A549 (cell line): ENCODE measurements around the gene LRSAM1.

ENCODE experiments used
- ESRRA ChIP-seq: fragments of 150-350 bp; IDR thresholded peaks from 2 replicates; pipeline ENCODE4 v1.6.1; 2014; ENCODE audit warnings: mild to moderate bottlenecking, low read length, borderline replicate concordance
- RCOR1 ChIP-seq: fragments of 150-350 bp; IDR thresholded peaks from 2 replicates; pipeline ENCODE4 v1.6.1; 2014; ENCODE audit warnings: antibody characterized with exemption, low read length, low read depth
- TF ChIP-seq, protein P1 (sequence below): fragments of >200 bp; sonication (Bioruptor Twin); formaldehyde crosslinking; IDR thresholded peaks from 3 replicates; pipeline ENCODE4 v1.5.1; 2016

DNA sequence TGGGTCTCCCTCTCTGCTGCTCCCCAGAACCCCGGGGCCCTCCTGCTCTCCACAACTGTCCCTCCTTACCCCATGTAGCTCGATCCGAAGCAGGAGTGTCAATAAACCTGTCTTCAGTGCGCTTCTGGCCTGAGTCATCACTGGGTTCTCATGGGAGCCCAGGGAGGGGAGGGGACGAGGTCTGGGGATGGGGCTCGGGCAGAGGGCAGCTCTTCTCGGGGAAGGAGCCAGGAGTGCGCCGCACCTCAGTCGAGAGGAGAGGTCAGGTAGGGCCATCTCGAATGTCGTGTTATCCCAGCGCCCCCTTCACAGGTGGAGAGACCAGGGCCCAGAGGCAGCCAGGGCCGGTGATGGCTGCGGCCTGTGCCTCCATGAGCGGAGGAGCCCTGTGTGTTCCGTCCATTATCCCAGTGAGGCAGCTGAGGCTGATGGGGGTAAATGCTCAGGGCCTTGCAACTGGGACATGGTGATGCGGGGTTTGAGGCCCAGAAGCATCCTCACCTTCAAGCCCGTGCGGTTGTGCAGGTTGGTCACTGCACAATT is 52.1 kb downstream of the LRSAM1 start:
- TF ChIP-seq ESRRA (no peak), RCOR1 (no peak)
- TF ChIP-seq, protein P1, sequence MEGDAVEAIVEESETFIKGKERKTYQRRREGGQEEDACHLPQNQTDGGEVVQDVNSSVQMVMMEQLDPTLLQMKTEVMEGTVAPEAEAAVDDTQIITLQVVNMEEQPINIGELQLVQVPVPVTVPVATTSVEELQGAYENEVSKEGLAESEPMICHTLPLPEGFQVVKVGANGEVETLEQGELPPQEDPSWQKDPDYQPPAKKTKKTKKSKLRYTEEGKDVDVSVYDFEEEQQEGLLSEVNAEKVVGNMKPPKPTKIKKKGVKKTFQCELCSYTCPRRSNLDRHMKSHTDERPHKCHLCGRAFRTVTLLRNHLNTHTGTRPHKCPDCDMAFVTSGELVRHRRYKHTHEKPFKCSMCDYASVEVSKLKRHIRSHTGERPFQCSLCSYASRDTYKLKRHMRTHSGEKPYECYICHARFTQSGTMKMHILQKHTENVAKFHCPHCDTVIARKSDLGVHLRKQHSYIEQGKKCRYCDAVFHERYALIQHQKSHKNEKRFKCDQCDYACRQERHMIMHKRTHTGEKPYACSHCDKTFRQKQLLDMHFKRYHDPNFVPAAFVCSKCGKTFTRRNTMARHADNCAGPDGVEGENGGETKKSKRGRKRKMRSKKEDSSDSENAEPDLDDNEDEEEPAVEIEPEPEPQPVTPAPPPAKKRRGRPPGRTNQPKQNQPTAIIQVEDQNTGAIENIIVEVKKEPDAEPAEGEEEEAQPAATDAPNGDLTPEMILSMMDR = no peak
